ENCODE measurements around the gene ZC3H10.

The ZC3H10 gene

GRCh38 chr12:56152756-56153677 is 35.0 kb downstream of the ZC3H10 start:
- no peak overlapping the region for H3K27ac ChIP-seq (ENCODE audit: low read length, poor library complexity, severe bottlenecking)
- peak overlapping the region in 1 of 2 experiments; percentile 2 for H3K4ac ChIP-seq (ENCODE audit: low read depth in 1 of 2, low read length in 2 of 2)
- peak overlapping the region; percentile 54 to 93 for H3K4me3 ChIP-seq (ENCODE audit: insufficient read depth in 1 of 2, low read depth in 1 of 2, low read length in 2 of 2)
- H2BK12ac ChIP-seq (ENCODE audit: low read length in 2 of 2), result no peak overlapping the region
- peaks cover 13% of the 10 kb centered on the region for H3K4me1 ChIP-seq (ENCODE audit: control insufficient read depth, insufficient read depth, low read depth, low read length)
- H2AK5ac ChIP-seq (ENCODE audit: low read length, severe bottlenecking), result peak overlapping the region; percentile 79
- DNase-seq, result no peak
- H3K27me3 ChIP-seq (ENCODE audit: control insufficient read depth in 1 of 2, insufficient read depth in 1 of 2, low read length in 2 of 2), result no peaks in the 10 kb centered on the region
- H3K79me1 ChIP-seq (replicated peaks; ENCODE audit: low read length, poor library complexity, severe bottlenecking), result peaks cover 19% of the 10 kb centered on the region
- H4K8ac ChIP-seq (ENCODE audit: low read length), result peak overlapping the region; percentile 76
- peak overlapping the region in 1 of 2 experiments; percentile 36 for H3K14ac ChIP-seq (ENCODE audit: low read length in 2 of 2)
- no peak overlapping the region for H2BK5ac ChIP-seq (ENCODE audit: low read depth, low read length, poor library complexity, severe bottlenecking)
- no peak overlapping the region for H2BK120ac ChIP-seq (ENCODE audit: low read depth, low read length)
- peak overlapping the region; percentile 70 for H4K91ac ChIP-seq (ENCODE audit: low read length)
- H3K9ac ChIP-seq (ENCODE audit: low read length), result peak overlapping the region; percentile 98
- peak overlapping the region; percentile 91 for H3K4me2 ChIP-seq (ENCODE audit: low read length, poor library complexity, severe bottlenecking)
- peak overlapping the region; percentile 16 to 53 for H3K23ac ChIP-seq (ENCODE audit: low read length in 2 of 2)
- no peaks in the 10 kb centered on the region for H3K9me3 ChIP-seq (ENCODE audit: control insufficient read depth, low read length)
- peaks cover 16 to 19% of the 10 kb centered on the region in 2 experiments for H3K36me3 ChIP-seq (ENCODE audit: control insufficient read depth in 1 of 2, insufficient read depth in 2 of 2, low read depth in 1 of 2, low read length in 2 of 2)
- WGBS, result 22% methylated on average over 8 of the region's 8 CpGs
- peak overlapping the region; percentile 49 to 64 for H3K18ac ChIP-seq (ENCODE audit: low read depth in 1 of 2, low read length in 2 of 2)
- H2BK15ac ChIP-seq (ENCODE audit: low read depth, poor library complexity, severe bottlenecking), result no peak overlapping the region
- H2AFZ ChIP-seq (ENCODE audit: low read depth, low read length), result no peak overlapping the region

- Histone ChIP-seq H3K4ac (ENCODE audit: low read depth in 1 of 2, low read length in 2 of 2) (no peak overlapping the region), H3K27me3 (ENCODE audit: control insufficient read depth in 1 of 2, insufficient read depth in 1 of 2, low read length in 2 of 2) (no peaks in the 10 kb centered on the region), H2AK5ac (ENCODE audit: low read length, severe bottlenecking) (no peak overlapping the region), H3K9ac (ENCODE audit: low read length) (peak overlapping the region; percentile 98), H3K79me1 (replicated peaks; ENCODE audit: low read length, poor library complexity, severe bottlenecking) (peaks cover 19% of the 10 kb centered on the region), H3K4me1 (ENCODE audit: control insufficient read depth, insufficient read depth, low read depth, low read length) (peaks cover 13% of the 10 kb centered on the region), H2BK15ac (ENCODE audit: low read depth, poor library complexity, severe bottlenecking) (no peak overlapping the region), H4K91ac (ENCODE audit: low read length) (no peak overlapping the region), H3K9me3 (ENCODE audit: control insufficient read depth, low read length) (no peaks in the 10 kb centered on the region), H3K36me3 (ENCODE audit: control insufficient read depth in 1 of 2, insufficient read depth in 2 of 2, low read depth in 1 of 2, low read length in 2 of 2) (peaks cover 16 to 19% of the 10 kb centered on the region in 2 experiments), H3K23ac (ENCODE audit: low read length in 2 of 2) (no peak overlapping the region), H3K18ac (ENCODE audit: low read depth in 1 of 2, low read length in 2 of 2) (no peak overlapping the region), H3K4me2 (ENCODE audit: low read length, poor library complexity, severe bottlenecking) (no peak overlapping the region), H3K27ac (ENCODE audit: low read length, poor library complexity, severe bottlenecking) (no peak overlapping the region), H2AFZ (ENCODE audit: low read depth, low read length) (no peak overlapping the region), H4K8ac (ENCODE audit: low read length) (no peak overlapping the region), H2BK5ac (ENCODE audit: low read depth, low read length, poor library complexity, severe bottlenecking) (no peak overlapping the region), H3K14ac (ENCODE audit: low read length in 2 of 2) (no peak overlapping the region), H3K4me3 (ENCODE audit: insufficient read depth in 1 of 2, low read depth in 1 of 2, low read length in 2 of 2) (peak overlapping the region in 1 of 2 experiments; percentile 93), H2BK120ac (ENCODE audit: low read depth, low read length) (no peak overlapping the region), H2BK12ac (ENCODE audit: low read length in 2 of 2) (no peak overlapping the region)
- DNase-seq, result no peak
- 90% methylated on average over 4 of the region's 5 CpGs for WGBS
Observed at GRCh38 chr12:56153678-56154065, 35.6 kb downstream of the ZC3H10 start.

- Histone ChIP-seq H3K23ac (ENCODE audit: low read length in 2 of 2) (no peak overlapping the region), H2BK12ac (ENCODE audit: low read length in 2 of 2) (no peak overlapping the region), H3K27me3 (ENCODE audit: control insufficient read depth in 1 of 2, insufficient read depth in 1 of 2, low read length in 2 of 2) (no peaks in the 10 kb centered on the region), H3K14ac (ENCODE audit: low read length in 2 of 2) (no peak overlapping the region), H3K4me2 (ENCODE audit: low read length, poor library complexity, severe bottlenecking) (no peak overlapping the region), H3K9me3 (ENCODE audit: control insufficient read depth, low read length) (no peaks in the 10 kb centered on the region), H2BK15ac (ENCODE audit: low read depth, poor library complexity, severe bottlenecking) (no peak overlapping the region), H4K91ac (ENCODE audit: low read length) (no peak overlapping the region), H2AFZ (ENCODE audit: low read depth, low read length) (no peak overlapping the region), H3K18ac (ENCODE audit: low read depth in 1 of 2, low read length in 2 of 2) (no peak overlapping the region), H4K8ac (ENCODE audit: low read length) (no peak overlapping the region), H2BK120ac (ENCODE audit: low read depth, low read length) (no peak overlapping the region), H3K4me3 (ENCODE audit: insufficient read depth in 1 of 2, low read depth in 1 of 2, low read length in 2 of 2) (no peak overlapping the region), H3K9ac (ENCODE audit: low read length) (peak overlapping the region; percentile 43), H2BK5ac (ENCODE audit: low read depth, low read length, poor library complexity, severe bottlenecking) (no peak overlapping the region), H2AK5ac (ENCODE audit: low read length, severe bottlenecking) (no peak overlapping the region), H3K79me1 (replicated peaks; ENCODE audit: low read length, poor library complexity, severe bottlenecking) (peaks cover 19% of the 10 kb centered on the region), H3K36me3 (ENCODE audit: control insufficient read depth in 1 of 2, insufficient read depth in 2 of 2, low read depth in 1 of 2, low read length in 2 of 2) (peaks cover 16 to 19% of the 10 kb centered on the region in 2 experiments), H3K4me1 (ENCODE audit: control insufficient read depth, insufficient read depth, low read depth, low read length) (peaks cover 13% of the 10 kb centered on the region), H3K4ac (ENCODE audit: low read depth in 1 of 2, low read length in 2 of 2) (no peak overlapping the region), H3K27ac (ENCODE audit: low read length, poor library complexity, severe bottlenecking) (no peak overlapping the region)
- no peak for DNase-seq
- WGBS, result 100% methylated on average over 1 of the region's 1 CpG
Observed at GRCh38 chr12:56154246-56154771, 36.2 kb downstream of the ZC3H10 start.

- Histone ChIP-seq H4K8ac (ENCODE audit: low read length) (no peak overlapping the region), H2BK12ac (ENCODE audit: low read length in 2 of 2) (no peak overlapping the region), H3K23ac (ENCODE audit: low read length in 2 of 2) (no peak overlapping the region), H3K27me3 (ENCODE audit: control insufficient read depth in 1 of 2, insufficient read depth in 1 of 2, low read length in 2 of 2) (no peaks in the 10 kb centered on the region), H2AK5ac (ENCODE audit: low read length, severe bottlenecking) (no peak overlapping the region), H3K9ac (ENCODE audit: low read length) (no peak overlapping the region), H3K27ac (ENCODE audit: low read length, poor library complexity, severe bottlenecking) (no peak overlapping the region), H3K36me3 (ENCODE audit: control insufficient read depth in 1 of 2, insufficient read depth in 2 of 2, low read depth in 1 of 2, low read length in 2 of 2) (peaks cover 21 to 24% of the 10 kb centered on the region in 2 experiments), H3K4ac (ENCODE audit: low read depth in 1 of 2, low read length in 2 of 2) (no peak overlapping the region), H3K4me2 (ENCODE audit: low read length, poor library complexity, severe bottlenecking) (no peak overlapping the region), H3K4me3 (ENCODE audit: insufficient read depth in 1 of 2, low read depth in 1 of 2, low read length in 2 of 2) (no peak overlapping the region), H3K4me1 (ENCODE audit: control insufficient read depth, insufficient read depth, low read depth, low read length) (peaks cover 13% of the 10 kb centered on the region), H4K91ac (ENCODE audit: low read length) (no peak overlapping the region), H3K18ac (ENCODE audit: low read depth in 1 of 2, low read length in 2 of 2) (no peak overlapping the region), H2BK5ac (ENCODE audit: low read depth, low read length, poor library complexity, severe bottlenecking) (no peak overlapping the region), H2BK15ac (ENCODE audit: low read depth, poor library complexity, severe bottlenecking) (no peak overlapping the region), H3K14ac (ENCODE audit: low read length in 2 of 2) (no peak overlapping the region), H3K79me1 (replicated peaks; ENCODE audit: low read length, poor library complexity, severe bottlenecking) (peaks cover 19% of the 10 kb centered on the region), H3K9me3 (ENCODE audit: control insufficient read depth, low read length) (no peaks in the 10 kb centered on the region), H2BK120ac (ENCODE audit: low read depth, low read length) (no peak overlapping the region), H2AFZ (ENCODE audit: low read depth, low read length) (no peak overlapping the region)
- DNase-seq, result no peak
- WGBS, result 100% methylated on average over 5 of the region's 5 CpGs
Observed at GRCh38 chr12:56154818-56155217, 36.8 kb downstream of the ZC3H10 start.
